Stimulated activated naive CD8-positive, alpha-beta T cell treated with anti-CD3 and anti-CD28 coated beads, Interleukin-15, Interleukin-2, amounts not matched to agents 100 U/mL and 50 U/mL, for 24 hours (primary cell): ENCODE data around the gene ZBTB2.
"Not testable (repeated sequence)": the region's sequence is repeated elsewhere in the genome, so short reads cannot be mapped to it uniquely, and the experiment has no call there.

Source experiments
- ATAC-seq: fragments of 150-1000 bp; cut with Tn5 transposase; one replicate; pipeline ENCODE4 v1.10.0; 2021
- DNase-seq: peaks from one replicate; pipeline ENCODE4 v3.0.0; 2021

ZBTB2 gene

GRCh38 chr6:151370509-151371078 is 20.8 kb downstream of the ZBTB2 start:
- no peak for DNase-seq
- no peak for ATAC-seq

GRCh38 chr6:151365233-151365632 is 26.1 kb downstream of the ZBTB2 start:
- DNase-seq (no peak), ATAC-seq (no peak)

GRCh38 chr6:151359486-151359885 is 31.9 kb downstream of the ZBTB2 start:
- ATAC-seq (no peak), DNase-seq (no peak)

GRCh38 chr6:151358475-151358874 is 32.9 kb downstream of the ZBTB2 start:
- DNase-seq: no peak
- ATAC-seq: no peak

- ATAC-seq (no peak), DNase-seq (no peak)
Measured at GRCh38 chr6:151357758-151358436, 33.5 kb downstream of the ZBTB2 start.

GRCh38 chr6:151356983-151357382 is 34.4 kb downstream of the ZBTB2 start:
- DNase-seq, ATAC-seq: not testable (repeated sequence)

GRCh38 chr6:151353795-151354194 is 37.6 kb downstream of the ZBTB2 start:
- ATAC-seq (no peak), DNase-seq (no peak)

- DNase-seq (no peak), ATAC-seq (no peak)
Measured at GRCh38 chr6:151352410-151353396, 38.7 kb downstream of the ZBTB2 start.

- no peak for ATAC-seq
- no peak for DNase-seq
Measured at GRCh38 chr6:151351731-151352130, 39.6 kb downstream of the ZBTB2 start.

GRCh38 chr6:151351146-151351700 is 40.1 kb downstream of the ZBTB2 start:
- no peak for DNase-seq

GRCh38 chr6:151350442-151351145 is 40.8 kb downstream of the ZBTB2 start:
- DNase-seq (no peak), ATAC-seq (no peak)

More at GRCh38 chr6:151351146-151351700, 40.1 kb downstream of the ZBTB2 start:
- ATAC-seq: no peak

GRCh38 chr6:151349651-151350270 is 41.6 kb downstream of the ZBTB2 start:
- no peak for DNase-seq
- no peak for ATAC-seq

GRCh38 chr6:151342750-151343149 is 48.6 kb downstream of the ZBTB2 start:
- DNase-seq, ATAC-seq: not testable (repeated sequence)

GRCh38 chr6:151341476-151342195 is 49.7 kb downstream of the ZBTB2 start:
- DNase-seq (no peak), ATAC-seq (no peak)

GRCh38 chr6:151340219-151340978 is 51.0 kb downstream of the ZBTB2 start:
- no peak for DNase-seq
- ATAC-seq: no peak

- DNase-seq (no peak), ATAC-seq (no peak)
Measured at GRCh38 chr6:151339369-151339768, 52.0 kb downstream of the ZBTB2 start.

GRCh38 chr6:151338651-151339200 is 52.6 kb downstream of the ZBTB2 start:
- DNase-seq: no peak
- ATAC-seq: no peak

- DNase-seq (no peak), ATAC-seq (no peak)
Measured at GRCh38 chr6:151335930-151336329, 55.4 kb downstream of the ZBTB2 start.

- ATAC-seq: no peak
- DNase-seq: no peak
Measured at GRCh38 chr6:151330130-151330696, 61.1 kb downstream of the ZBTB2 start.
